Activated T-cell treated with anti-CD3 and anti-CD28 coated beads, Interleukin-2, amount 50 U/mL, for 4 hours (primary cell): ENCODE results near the gene C2CD4B. TPM values are rescaled to one million over a fixed set of nuclear protein-coding genes. Genes with fewer than 3 reads are reported as not detected.

Experiments
- ATAC-seq, 2 donors: fragments of 200-7000 bp; cut with Tn5 transposase; one replicate each; pipeline ENCODE4 v1.10.0; 2021
- DNase-seq: peaks from one replicate; pipeline ENCODE4 v3.0.0-alpha.2; 2020
- H3K27me3 Mint-ChIP-seq: one replicate; pipeline ENCODE4 v1.8.0; 2021; ENCODE audit warnings: low read depth, mixed read lengths
- H3K36me3 Mint-ChIP-seq: one replicate; pipeline ENCODE4 v1.8.0; 2022; ENCODE audit warnings: mixed read lengths; ENCODE audit not compliant: insufficient read depth
- H3K4me1 Mint-ChIP-seq: one replicate; pipeline ENCODE4 v1.8.0; 2021; ENCODE audit warnings: low read depth, mixed read lengths
- H3K4me3 Mint-ChIP-seq: one replicate; pipeline ENCODE4 v1.8.0; 2021; ENCODE audit warnings: mild to moderate bottlenecking, moderate library complexity, mixed read lengths
- H3K9me3 Mint-ChIP-seq: one replicate; pipeline ENCODE4 v1.8.0; 2021; ENCODE audit warnings: mixed read lengths
- total RNA-seq, 3 donors: library from RNA; stranded (reverse); gene quantifications; one replicate each; pipeline ENCODE4 v1.2.1, GENCODE V29; 2021

Gene C2CD4B
- total RNA-seq, 3 donors from 2014 or later = 0.33 to 1.0 (median 0.55) TPM

GRCh38 chr15:62119227-62119864, 45.7 kb downstream of the C2CD4B start:
- peak overlapping the region; percentile 45 for H3K4me3 Mint-ChIP-seq
- no peaks in the 10 kb centered on the region for H3K9me3 Mint-ChIP-seq
- peaks cover 2% of the 10 kb centered on the region for H3K27me3 Mint-ChIP-seq
- ATAC-seq = peak; percentile 97 to 99
- no peaks in the 10 kb centered on the region for H3K36me3 Mint-ChIP-seq
- no peak for DNase-seq
- H3K4me1 Mint-ChIP-seq = peaks cover 48% of the 10 kb centered on the region

GRCh38 chr15:62118520-62119226, 46.4 kb downstream of the C2CD4B start:
- H3K27me3 Mint-ChIP-seq = peaks cover 3% of the 10 kb centered on the region
- peak overlapping the region; percentile 45 for H3K4me3 Mint-ChIP-seq
- H3K9me3 Mint-ChIP-seq = no peaks in the 10 kb centered on the region
- DNase-seq (no peak), ATAC-seq (no peak)
- H3K4me1 Mint-ChIP-seq = peaks cover 41% of the 10 kb centered on the region
- H3K36me3 Mint-ChIP-seq = no peaks in the 10 kb centered on the region

DNA sequence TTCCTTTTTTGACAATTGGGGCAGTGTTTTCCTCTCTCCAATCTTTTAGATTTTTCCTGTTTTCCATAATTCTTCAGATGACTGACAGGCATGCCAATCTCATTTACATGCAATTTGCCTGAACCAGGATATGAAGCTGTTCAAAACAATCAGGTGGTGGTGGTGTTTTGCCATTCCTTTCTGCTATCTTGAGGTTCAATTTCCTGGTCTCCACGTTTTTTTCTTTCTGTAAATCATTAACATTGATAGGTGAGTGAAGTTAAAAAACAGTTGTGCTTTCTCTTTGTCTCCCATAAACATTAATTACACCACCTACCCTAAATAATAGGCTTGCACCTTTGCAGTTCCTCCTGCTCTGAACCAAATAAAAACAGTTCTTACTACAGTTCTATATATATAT, 49.2 kb downstream of the C2CD4B start:
- ATAC-seq = no peak
- Mint-ChIP-seq H3K36me3 (no peaks in the 10 kb centered on the region), H3K9me3 (no peaks in the 10 kb centered on the region), H3K27me3 (peaks cover 7% of the 10 kb centered on the region), H3K4me1 (peaks cover 26% of the 10 kb centered on the region), H3K4me3 (no peak overlapping the region)
- DNase-seq = no peak

Other genes with a start within 250 kb of the C2CD4B start
- gene VPS13C, start 104.8 kb downstream of the C2CD4B start, total RNA-seq = 10 to 100 TPM; 15.5 to 20.6 (median 18.1) TPM
- gene C2CD4A, start 98.3 kb downstream of the C2CD4B start, total RNA-seq = 1 to 10 TPM in 1 of 3 donors, under 1 TPM in 2; 0.43 to 1.0 (median 0.69) TPM
- 1 to 10 TPM in 1 of 3 donors, under 1 TPM in 2; 0.49 to 1.1 (median 0.87) TPM for gene TLN2, start 225.3 kb upstream of the C2CD4B start, total RNA-seq